Smooth muscle cell (in vitro differentiated cells): ENCODE results near the gene TNS3. TPM values are rescaled to one million over a fixed set of nuclear protein-coding genes. Genes with fewer than 3 reads are reported as not detected.
A peak's percentile ranks its signal among the peaks of the same experiment; 100 is the strongest.

Experiments used
- DNase-seq: peaks from one replicate; lab custom pipeline; 2025; ENCODE audit not compliant: unreplicated experiment; lab: John Stamatoyannopoulos, UW
- H2AFZ ChIP-seq: fragments of 200-600 bp; sonication (generic); 2 replicates; pipeline ENCODE4 v1.6.0; 2016; ENCODE audit warnings: antibody characterized with exemption, low read depth, mild to moderate bottlenecking
- H3F3A ChIP-seq: fragments of 200-600 bp; sonication (generic); 2 replicates; pipeline ENCODE4 v1.6.0; 2017; ENCODE audit warnings: antibody characterized with exemption, low read depth
- H3K27ac ChIP-seq: fragments of 200-600 bp; sonication (generic); 2 replicates; pipeline ENCODE4 v1.5.1; 2016; ENCODE audit warnings: low read depth, mild to moderate bottlenecking
- H3K27me3 ChIP-seq: fragments of 200-600 bp; sonication (generic); 2 replicates; pipeline ENCODE4 v1.6.1; 2016; ENCODE audit warnings: low read depth, mild to moderate bottlenecking
- H3K36me3 ChIP-seq: fragments of 200-600 bp; sonication (generic); 2 replicates; pipeline ENCODE4 v1.5.1; 2016; ENCODE audit warnings: low read depth
- H3K4me1 ChIP-seq: fragments of 200-600 bp; sonication (generic); 2 replicates; pipeline ENCODE4 v1.5.1; 2016; ENCODE audit warnings: low read depth
- H3K4me2 ChIP-seq: fragments of 200-600 bp; sonication (generic); 2 replicates; pipeline ENCODE4 v1.6.0; 2016; ENCODE audit warnings: mild to moderate bottlenecking
- H3K4me3 ChIP-seq: fragments of 200-600 bp; sonication (generic); 2 replicates; pipeline ENCODE4 v1.5.1; 2016; ENCODE audit warnings: mild to moderate bottlenecking
- H3K79me2 ChIP-seq: fragments of 200-600 bp; sonication (generic); 2 replicates; pipeline ENCODE4 v1.6.0; 2016; ENCODE audit warnings: low read depth, mild to moderate bottlenecking
- H3K9ac ChIP-seq: fragments of 200-600 bp; sonication (generic); 2 replicates; pipeline ENCODE4 v1.6.0; 2016; ENCODE audit warnings: low read depth
- H3K9me3 ChIP-seq: fragments of 200-600 bp; sonication (generic); replicated peaks from 2 replicates; pipeline ENCODE4 v1.5.1; 2016; ENCODE audit warnings: low read depth
- H4K20me1 ChIP-seq: fragments of 200-600 bp; sonication (generic); 2 replicates; pipeline ENCODE4 v1.6.0; 2016; ENCODE audit warnings: low read depth
- WGBS: methylation state at CpG from one replicate; pipeline ENCODE4 v1.1.7; 2016; ENCODE audit warnings: low lambda C conversion rate; 5-methylcytosine and 5-hydroxymethylcytosine counted together
- polyA plus RNA-seq: library from polyadenylated mRNA; unstranded; fragments of >200 nt; fragmentation: Nextera tagmentation; extraction: Ambion mirVana; gene quantifications from 2 replicates; pipeline ENCODE4 v1.2.1, GENCODE V29; 2016
- total RNA-seq: library from RNA; depleted of rRNA; stranded (reverse); fragments of >200 nt; gene quantifications from 2 replicates; pipeline ENCODE4 v1.2.3, GENCODE V29; 2014
- TF ChIP-seq, protein P1 (sequence below): fragments of 200-600 bp; sonication (generic); IDR thresholded peaks from 2 replicates; pipeline ENCODE4 v1.5.1; 2017; ENCODE audit warnings: borderline replicate concordance, mild to moderate bottlenecking, antibody characterized with exemption; ENCODE audit not compliant: insufficient read depth, poor library complexity, severe bottlenecking

Gene TNS3
- total and polyA plus RNA-seq, 2 experiments from 2014 or later = 32.6 to 50.5 TPM

DNA sequence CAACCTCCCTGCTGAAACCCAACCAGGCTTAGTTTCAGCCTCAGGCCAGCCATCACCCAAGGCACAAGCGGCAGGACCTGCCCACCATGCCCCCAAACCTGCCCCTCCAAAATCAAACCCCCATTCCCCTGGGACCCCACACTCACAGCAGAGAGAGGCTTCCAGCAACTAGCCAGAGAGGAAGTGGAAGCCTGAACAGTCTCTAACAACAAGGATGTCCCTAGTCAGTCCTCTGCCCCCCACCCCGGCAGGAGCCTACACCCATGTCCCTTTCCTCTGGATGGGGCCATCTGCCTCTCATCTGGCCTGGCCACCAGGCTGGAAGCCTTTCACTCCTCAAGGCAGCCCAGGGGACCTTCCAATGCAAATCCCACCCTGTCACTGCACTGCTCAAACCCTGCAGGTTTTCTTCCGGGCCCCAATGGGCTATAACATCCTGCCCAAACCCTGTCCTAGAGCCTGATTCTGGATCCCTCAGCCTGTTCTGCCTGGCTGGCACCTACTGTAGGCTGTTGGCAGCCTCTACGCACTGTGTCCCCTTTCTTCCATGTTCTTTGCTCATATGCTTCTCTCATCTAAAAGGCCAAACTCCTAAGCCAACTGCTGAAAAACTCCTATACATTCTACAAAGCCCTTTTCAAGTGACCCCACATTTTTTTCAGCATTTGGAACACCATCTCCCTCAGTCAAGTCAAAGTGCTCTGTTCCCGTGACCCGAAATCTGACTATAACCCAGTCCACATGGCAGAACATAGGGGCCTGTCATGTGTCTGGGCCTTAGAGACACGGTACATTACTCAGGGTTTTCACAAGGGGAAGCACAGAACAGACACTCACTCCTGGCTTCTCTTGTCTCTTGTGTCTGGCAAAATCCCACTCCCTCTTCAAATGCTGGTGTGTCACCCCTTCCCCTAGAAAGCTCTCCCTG, 253.3 kb downstream of the TNS3 start:
- Histone ChIP-seq H3F3A (peaks cover 34% of the 10 kb centered on the region), H3K9me3 (no peaks in the 10 kb centered on the region), H3K4me2 (peak overlapping the region; percentile 84), H3K36me3 (no peaks in the 10 kb centered on the region), H3K79me2 (peaks cover 19% of the 10 kb centered on the region), H3K27me3 (no peaks in the 10 kb centered on the region), H2AFZ (no peak overlapping the region), H3K4me1 (peaks cover 35% of the 10 kb centered on the region), H3K4me3 (peak overlapping the region; percentile 22), H4K20me1 (peaks cover 45% of the 10 kb centered on the region), H3K27ac (peak overlapping the region; percentile 96), H3K9ac (peak overlapping the region; percentile 29)
- DNase-seq = no peak
- TF ChIP-seq, protein P1, sequence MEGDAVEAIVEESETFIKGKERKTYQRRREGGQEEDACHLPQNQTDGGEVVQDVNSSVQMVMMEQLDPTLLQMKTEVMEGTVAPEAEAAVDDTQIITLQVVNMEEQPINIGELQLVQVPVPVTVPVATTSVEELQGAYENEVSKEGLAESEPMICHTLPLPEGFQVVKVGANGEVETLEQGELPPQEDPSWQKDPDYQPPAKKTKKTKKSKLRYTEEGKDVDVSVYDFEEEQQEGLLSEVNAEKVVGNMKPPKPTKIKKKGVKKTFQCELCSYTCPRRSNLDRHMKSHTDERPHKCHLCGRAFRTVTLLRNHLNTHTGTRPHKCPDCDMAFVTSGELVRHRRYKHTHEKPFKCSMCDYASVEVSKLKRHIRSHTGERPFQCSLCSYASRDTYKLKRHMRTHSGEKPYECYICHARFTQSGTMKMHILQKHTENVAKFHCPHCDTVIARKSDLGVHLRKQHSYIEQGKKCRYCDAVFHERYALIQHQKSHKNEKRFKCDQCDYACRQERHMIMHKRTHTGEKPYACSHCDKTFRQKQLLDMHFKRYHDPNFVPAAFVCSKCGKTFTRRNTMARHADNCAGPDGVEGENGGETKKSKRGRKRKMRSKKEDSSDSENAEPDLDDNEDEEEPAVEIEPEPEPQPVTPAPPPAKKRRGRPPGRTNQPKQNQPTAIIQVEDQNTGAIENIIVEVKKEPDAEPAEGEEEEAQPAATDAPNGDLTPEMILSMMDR = no peak
- WGBS = 61% methylated on average over 7 of the region's 7 CpGs

DNA sequence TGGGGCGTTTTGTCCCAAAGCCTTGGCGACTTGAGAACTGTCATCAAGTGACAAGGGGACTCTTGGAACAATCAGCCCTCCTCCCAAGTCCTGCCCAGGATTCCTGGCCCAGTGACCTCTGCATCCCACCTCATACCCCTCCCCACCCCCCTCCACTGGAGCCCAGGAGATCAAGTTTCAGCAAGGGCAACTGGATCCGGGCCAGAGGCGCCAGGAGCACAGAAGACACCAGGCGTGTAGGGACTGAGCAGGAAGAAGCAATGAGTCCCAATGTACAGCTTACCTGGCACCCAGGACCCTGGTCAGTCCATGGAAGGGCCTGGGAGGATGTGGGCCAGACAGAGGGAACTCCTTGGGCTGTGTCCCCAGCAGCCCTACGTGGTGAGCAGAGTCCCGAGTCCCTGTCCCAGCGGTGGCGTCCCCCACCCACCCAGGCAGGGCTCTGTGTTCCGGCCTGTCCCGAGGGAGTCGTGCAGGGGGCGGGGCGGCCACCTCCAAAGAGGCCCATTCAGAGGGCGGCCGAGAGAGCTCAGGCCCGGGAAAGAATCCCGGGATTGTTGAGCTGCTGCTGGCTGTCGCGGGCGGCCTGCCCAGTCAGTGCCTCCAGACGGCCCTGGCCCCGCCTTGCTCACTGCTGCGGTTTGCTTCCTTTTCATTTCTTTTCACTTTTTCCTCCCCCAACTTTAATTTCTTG, 254.1 kb downstream of the TNS3 start:
- Histone ChIP-seq H3K79me2 (peaks cover 27% of the 10 kb centered on the region), H3K9me3 (no peaks in the 10 kb centered on the region), H3K27ac (peak overlapping the region; percentile 96), H3K4me3 (peak overlapping the region; percentile 39), H4K20me1 (peaks cover 40% of the 10 kb centered on the region), H3K27me3 (no peaks in the 10 kb centered on the region), H2AFZ (no peak overlapping the region), H3F3A (peaks cover 34% of the 10 kb centered on the region), H3K9ac (peak overlapping the region; percentile 79), H3K4me2 (peak overlapping the region; percentile 84), H3K4me1 (peaks cover 31% of the 10 kb centered on the region), H3K36me3 (no peaks in the 10 kb centered on the region)
- peak; percentile 66 for DNase-seq
- WGBS = 4% methylated on average over 24 of the region's 24 CpGs
- TF ChIP-seq, protein P1 = no peak

DNA sequence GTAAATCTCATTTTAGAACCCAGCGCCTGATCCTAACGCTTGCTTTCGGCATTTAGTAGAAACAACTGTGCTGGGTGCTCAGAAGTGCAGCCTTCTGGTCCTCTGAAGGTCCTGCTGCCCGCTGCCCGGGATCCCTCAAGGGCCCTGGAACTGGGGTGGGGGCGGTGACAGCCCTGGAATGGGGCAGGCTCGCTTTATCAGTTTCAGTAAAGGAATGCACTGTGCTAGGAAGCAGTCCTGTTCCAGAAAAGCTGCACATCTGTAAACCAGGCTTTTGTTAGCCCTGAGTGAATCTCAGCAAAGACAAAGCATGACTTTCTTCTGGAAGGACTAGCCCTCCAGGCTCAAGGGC, 254.6 kb downstream of the TNS3 start:
- H3K36me3 ChIP-seq = no peaks in the 10 kb centered on the region
- peak overlapping the region; percentile 84 for H3K4me2 ChIP-seq
- no peak overlapping the region for H2AFZ ChIP-seq
- peaks cover 31% of the 10 kb centered on the region for H3K4me1 ChIP-seq
- no peaks in the 10 kb centered on the region for H3K9me3 ChIP-seq
- H3K27ac ChIP-seq = peak overlapping the region; percentile 96
- H3K4me3 ChIP-seq = peak overlapping the region; percentile 39
- peaks cover 39% of the 10 kb centered on the region for H4K20me1 ChIP-seq
- DNase-seq = no peak
- H3K9ac ChIP-seq = peak overlapping the region; percentile 79
- H3F3A ChIP-seq = peaks cover 34% of the 10 kb centered on the region
- H3K79me2 ChIP-seq = peaks cover 33% of the 10 kb centered on the region
- WGBS = 20% methylated on average over 7 of the region's 7 CpGs
- TF ChIP-seq, protein P1 = no peak
- no peaks in the 10 kb centered on the region for H3K27me3 ChIP-seq
